ENCODE measurements around the gene SLAMF1. TPM values are rescaled to one million over a fixed set of nuclear protein-coding genes. Genes with fewer than 3 reads are reported as not detected.
A peak's percentile ranks its signal among the peaks of the same experiment; 100 is the strongest.

The SLAMF1 gene
- total RNA-seq, 3 donors from 2014 or later (not counting 1 experiment from before 2014, with no cell fraction given) = 1.1 to 3.5 (median 2.1) TPM

DNA sequence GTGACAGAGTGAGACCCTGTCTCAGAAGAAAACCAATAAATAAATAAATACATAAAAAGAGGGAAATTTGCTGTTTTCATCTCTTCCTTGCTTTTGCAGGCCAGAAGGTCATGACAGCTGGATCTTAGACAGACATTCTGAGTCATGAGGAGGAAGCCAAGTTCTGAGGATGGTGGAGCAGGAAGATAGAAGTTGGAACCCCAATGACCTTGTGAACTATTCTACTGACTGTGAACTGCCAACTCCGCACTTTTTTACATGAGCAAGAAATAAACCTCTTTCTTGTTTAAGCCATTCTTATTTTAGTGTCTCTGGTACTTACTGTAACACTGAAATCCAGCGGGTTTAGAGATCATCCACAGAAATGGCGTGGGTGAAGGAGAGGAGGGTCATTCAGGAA lies 76.0 kb downstream of the SLAMF1 start:
- Histone ChIP-seq H3K4me1 (ENCODE audit: control insufficient read depth, insufficient read depth, low read length) (peaks cover 30% of the 10 kb centered on the region), H3K4me3 (ENCODE audit: low read length) (no peak overlapping the region), H3K27ac (ENCODE audit: low read length) (no peak overlapping the region), H3K36me3 (ENCODE audit: control insufficient read depth, insufficient read depth, low read length) (no peaks in the 10 kb centered on the region), H3K27me3 (ENCODE audit: control insufficient read depth, insufficient read depth, low read length) (no peaks in the 10 kb centered on the region), H3K9me3 (ENCODE audit: control insufficient read depth, insufficient read depth, low read length) (no peaks in the 10 kb centered on the region)
- Mint-ChIP-seq H3K27ac (no peak overlapping the region), H3K27me3 (ENCODE audit: low read depth in 2 of 2) (no peaks in the 10 kb centered on the region), H3K4me3 (no peak overlapping the region), H3K9me3 (no peaks in the 10 kb centered on the region), H3K4me1 (peaks cover 34 to 47% of the 10 kb centered on the region in 2 donors), H3K36me3 (no peaks in the 10 kb centered on the region)
- TF ChIP-seq, protein P1, sequence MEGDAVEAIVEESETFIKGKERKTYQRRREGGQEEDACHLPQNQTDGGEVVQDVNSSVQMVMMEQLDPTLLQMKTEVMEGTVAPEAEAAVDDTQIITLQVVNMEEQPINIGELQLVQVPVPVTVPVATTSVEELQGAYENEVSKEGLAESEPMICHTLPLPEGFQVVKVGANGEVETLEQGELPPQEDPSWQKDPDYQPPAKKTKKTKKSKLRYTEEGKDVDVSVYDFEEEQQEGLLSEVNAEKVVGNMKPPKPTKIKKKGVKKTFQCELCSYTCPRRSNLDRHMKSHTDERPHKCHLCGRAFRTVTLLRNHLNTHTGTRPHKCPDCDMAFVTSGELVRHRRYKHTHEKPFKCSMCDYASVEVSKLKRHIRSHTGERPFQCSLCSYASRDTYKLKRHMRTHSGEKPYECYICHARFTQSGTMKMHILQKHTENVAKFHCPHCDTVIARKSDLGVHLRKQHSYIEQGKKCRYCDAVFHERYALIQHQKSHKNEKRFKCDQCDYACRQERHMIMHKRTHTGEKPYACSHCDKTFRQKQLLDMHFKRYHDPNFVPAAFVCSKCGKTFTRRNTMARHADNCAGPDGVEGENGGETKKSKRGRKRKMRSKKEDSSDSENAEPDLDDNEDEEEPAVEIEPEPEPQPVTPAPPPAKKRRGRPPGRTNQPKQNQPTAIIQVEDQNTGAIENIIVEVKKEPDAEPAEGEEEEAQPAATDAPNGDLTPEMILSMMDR (IDR thresholded peaks at IDR 0.05) = no peak
- 94% methylated on average over 3 of the region's 3 CpGs for WGBS (ENCODE audit: insufficient coverage)
- intact Hi-C loops (cut with micrococcal nuclease) = no loop called here
- no peak for DNase-seq
- no peak for ATAC-seq

- peaks cover 23% of the 10 kb centered on the region for H3K4me1 ChIP-seq (ENCODE audit: control insufficient read depth, insufficient read depth, low read length)
- TF ChIP-seq, protein P1 (IDR thresholded peaks at IDR 0.05) = no peak
- DNase-seq (no peak), ATAC-seq (no peak)
- intact Hi-C loops (cut with micrococcal nuclease) = loop anchor here (10.0 kb wide), 1 partner anchor 55 kb away; no protein-coding TSS in a partner anchor
- H3K9me3 ChIP-seq (ENCODE audit: control insufficient read depth, insufficient read depth, low read length) = no peaks in the 10 kb centered on the region
- H3K27ac ChIP-seq (ENCODE audit: low read length) = no peak overlapping the region
- no peaks in the 10 kb centered on the region for H3K27me3 ChIP-seq (ENCODE audit: control insufficient read depth, insufficient read depth, low read length)
- WGBS (ENCODE audit: insufficient coverage) = 81% methylated on average over 2 of the region's 2 CpGs
- Mint-ChIP-seq H3K9me3 (no peaks in the 10 kb centered on the region), H3K36me3 (no peaks in the 10 kb centered on the region), H3K27me3 (ENCODE audit: low read depth in 2 of 2) (no peaks in the 10 kb centered on the region), H3K27ac (peak overlapping the region in 1 of 2 donors; percentile 15), H3K4me1 (peaks cover 33 to 49% of the 10 kb centered on the region in 2 donors), H3K4me3 (no peak overlapping the region)
- no peak overlapping the region for H3K4me3 ChIP-seq (ENCODE audit: low read length)
- H3K36me3 ChIP-seq (ENCODE audit: control insufficient read depth, insufficient read depth, low read length) = no peaks in the 10 kb centered on the region
These were observed 77.0 kb downstream of the SLAMF1 start for GRCh38 chr1:160569806-160570205.

DNA sequence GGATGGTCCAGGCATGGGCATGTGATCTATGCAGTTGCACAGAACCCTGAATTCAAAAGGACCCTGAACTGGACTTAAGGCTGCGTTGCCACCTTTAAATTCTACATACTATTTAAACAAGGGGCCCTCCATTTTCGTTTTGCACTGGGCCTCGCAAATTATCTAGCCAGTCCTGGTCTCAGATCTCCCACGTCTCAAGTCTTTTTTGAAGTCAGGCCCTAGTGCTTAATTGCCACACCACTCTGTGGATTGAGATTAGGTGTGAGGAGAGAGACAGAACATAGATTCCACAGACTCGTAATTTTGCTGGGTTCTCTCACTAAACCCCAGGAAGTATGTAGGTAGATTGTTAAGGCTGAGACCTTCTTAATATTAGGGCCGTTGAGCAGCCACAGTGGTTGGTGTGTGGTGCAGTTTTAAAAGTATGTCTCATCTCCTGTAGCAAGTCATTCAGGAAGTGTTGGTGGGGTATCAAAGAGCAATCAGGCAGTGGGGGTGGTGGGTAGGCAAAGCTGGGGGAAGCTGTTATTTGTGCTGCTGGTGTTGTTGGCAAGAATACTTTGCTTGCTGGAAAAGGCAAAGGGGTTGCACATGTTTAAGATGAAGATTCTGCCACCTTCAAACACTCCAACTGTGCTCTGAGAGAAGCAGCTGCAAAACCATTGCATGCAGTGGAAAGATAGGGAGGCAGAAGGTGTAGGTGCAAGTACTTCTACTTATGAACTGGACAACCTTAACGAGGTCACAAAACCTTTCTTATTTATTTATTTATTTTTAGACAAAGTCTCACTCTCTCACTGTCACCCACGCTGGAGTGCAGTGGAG lies 78.8 kb downstream of the SLAMF1 start:
- H3K27ac ChIP-seq (ENCODE audit: low read length) = peak overlapping the region; percentile 85
- no peaks in the 10 kb centered on the region for H3K36me3 ChIP-seq (ENCODE audit: control insufficient read depth, insufficient read depth, low read length)
- peak overlapping the region; percentile 66 for H3K4me3 Mint-ChIP-seq
- H3K4me1 Mint-ChIP-seq = peaks cover 35 to 46% of the 10 kb centered on the region in 2 donors
- H3K9me3 ChIP-seq (ENCODE audit: control insufficient read depth, insufficient read depth, low read length) = no peaks in the 10 kb centered on the region
- TF ChIP-seq, protein P1 (IDR thresholded peaks at IDR 0.05) = no peak
- WGBS (ENCODE audit: insufficient coverage) = 9% methylated on average over 8 of the region's 8 CpGs
- H3K9me3 Mint-ChIP-seq = peaks cover 0 to 2% of the 10 kb centered on the region in 2 donors
- DNase-seq = peak; percentile 26 to 78
- no peaks in the 10 kb centered on the region for H3K36me3 Mint-ChIP-seq
- H3K4me3 ChIP-seq (ENCODE audit: low read length) = no peak overlapping the region
- peak; percentile 85 to 90 (median 85) for ATAC-seq
- H3K27me3 ChIP-seq (ENCODE audit: control insufficient read depth, insufficient read depth, low read length) = no peaks in the 10 kb centered on the region
- no peaks in the 10 kb centered on the region for H3K27me3 Mint-ChIP-seq (ENCODE audit: low read depth in 2 of 2)
- intact Hi-C loops (cut with micrococcal nuclease) = loop anchor here (10.0 kb wide), 1 partner anchor 53 kb away; no protein-coding TSS in a partner anchor
- peak overlapping the region; percentile 89 to 94 for H3K27ac Mint-ChIP-seq
- peaks cover 23% of the 10 kb centered on the region for H3K4me1 ChIP-seq (ENCODE audit: control insufficient read depth, insufficient read depth, low read length)
